DMS79 (cell line): ENCODE data around the gene HK2.

ENCODE experiments used
- DNase-seq: peaks from one replicate; lab custom pipeline; 2025; lab: John Stamatoyannopoulos, UW

The HK2 gene

GRCh38 chr2:74937221-74937880 lies 103.4 kb downstream of the HK2 start:
- DNase-seq: no peak

DNA sequence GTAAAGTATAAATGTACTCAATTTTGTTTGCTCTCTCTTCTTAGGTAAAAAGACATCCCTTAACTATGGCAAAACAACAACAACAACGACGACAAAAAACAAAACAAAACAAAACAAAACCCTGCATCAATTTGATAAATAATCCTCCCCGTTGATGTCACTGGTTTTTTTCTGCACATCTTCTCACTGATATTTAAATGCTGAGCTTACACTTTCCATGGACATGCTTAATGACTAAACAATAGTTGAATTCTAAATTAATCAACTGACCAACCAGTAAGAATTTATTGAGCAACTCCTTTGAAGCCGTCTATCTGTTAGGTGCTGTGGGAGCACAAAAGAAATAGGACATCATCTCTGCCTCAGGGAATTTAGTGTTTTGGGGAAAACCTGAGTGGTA lies 104.3 kb downstream of the HK2 start:
- DNase-seq: no peak

- no peak for DNase-seq
These were observed 106.2 kb downstream of the HK2 start for GRCh38 chr2:74939919-74940812.

- DNase-seq: no peak
These were observed 107.4 kb downstream of the HK2 start for GRCh38 chr2:74941284-74941683.

- no peak for DNase-seq
These were observed 108.3 kb downstream of the HK2 start for GRCh38 chr2:74942263-74942662.
